GM06990 (cell line): ENCODE measurements around the gene SF3A1.
"Not testable (repeated sequence)": the region's sequence is repeated elsewhere in the genome, so short reads cannot be mapped to it uniquely, and the experiment has no call there.

ENCODE experiments used
- DNase-seq: peaks from one replicate; pipeline ENCODE4 v3.0.0-alpha.2; 2011; ENCODE audit not compliant: insufficient read length; ENCODE audit errors: extremely low read depth
- H3K27me3 ChIP-seq: replicated peaks from 2 replicates; pipeline ENCODE4 v1.6.0; 2011; ENCODE audit warnings: low read length; ENCODE audit not compliant: control insufficient read depth, insufficient read depth
- H3K36me3 ChIP-seq: 2 replicates; pipeline ENCODE4 v1.5.1; 2011; ENCODE audit warnings: low read length; ENCODE audit not compliant: control insufficient read depth, insufficient read depth
- H3K4me3 ChIP-seq: replicated peaks from 2 replicates; pipeline ENCODE4 v1.5.1; 2011; ENCODE audit warnings: low read depth, mild to moderate bottlenecking, control low read depth, low read length
- CTCF ChIP-seq: IDR thresholded peaks from 2 replicates; pipeline ENCODE4 v1.5.1; 2011; ENCODE audit warnings: low read length, control low read depth, mild to moderate bottlenecking, inconsistent platforms; ENCODE audit not compliant: insufficient read depth, poor library complexity, severe bottlenecking

SF3A1 gene

GRCh38 chr22:30344447-30345200 lies 12.1 kb downstream of the SF3A1 start:
- peaks cover 63% of the 10 kb centered on the region for H3K36me3 ChIP-seq
- no peak for DNase-seq
- TF ChIP-seq CTCF, result no peak

GRCh38 chr22:30340911-30341685 lies 15.6 kb downstream of the SF3A1 start:
- H3K36me3 ChIP-seq, result peaks cover 81% of the 10 kb centered on the region
- no peak for DNase-seq
- no peak overlapping the region for H3K4me3 ChIP-seq
- TF ChIP-seq CTCF, result no peak
- H3K27me3 ChIP-seq, result no peaks in the 10 kb centered on the region

More at GRCh38 chr22:30344447-30345200, 12.1 kb downstream of the SF3A1 start:
- Histone ChIP-seq H3K27me3 (no peaks in the 10 kb centered on the region), H3K4me3 (no peak overlapping the region)

GRCh38 chr22:30338802-30339201 lies 17.9 kb downstream of the SF3A1 start:
- TF ChIP-seq CTCF, result no peak
- Histone ChIP-seq H3K27me3 (no peaks in the 10 kb centered on the region), H3K36me3 (peaks cover 77% of the 10 kb centered on the region), H3K4me3 (no peak overlapping the region)
- no peak for DNase-seq

- peaks cover 76% of the 10 kb centered on the region for H3K36me3 ChIP-seq
- DNase-seq, H3K27me3 ChIP-seq, H3K4me3 ChIP-seq: not testable (repeated sequence)
These were observed 18.4 kb downstream of the SF3A1 start for GRCh38 chr22:30338341-30338740.

GRCh38 chr22:30337461-30337778 lies 19.3 kb downstream of the SF3A1 start:
- Histone ChIP-seq H3K36me3 (peaks cover 74% of the 10 kb centered on the region), H3K27me3 (no peaks in the 10 kb centered on the region), H3K4me3 (no peak overlapping the region)
- DNase-seq, result no peak
- no peak for TF ChIP-seq CTCF

GRCh38 chr22:30336752-30337460 lies 19.8 kb downstream of the SF3A1 start:
- no peak for DNase-seq
- Histone ChIP-seq H3K4me3 (no peak overlapping the region), H3K27me3 (no peaks in the 10 kb centered on the region), H3K36me3 (peaks cover 71% of the 10 kb centered on the region)
- no peak for TF ChIP-seq CTCF
